IPS-15b (cell line): ENCODE measurements around the gene DEGS2.
"Not testable (repeated sequence)": the region's sequence is repeated elsewhere in the genome, so short reads cannot be mapped to it uniquely, and the experiment has no call there.

Source experiments
- H3K27me3 ChIP-seq: one replicate; pipeline ENCODE4 v1.6.1; 2013; ENCODE audit warnings: low read length; ENCODE audit not compliant: control insufficient read depth, insufficient read depth
- H3K36me3 ChIP-seq: one replicate; pipeline ENCODE4 v1.6.1; 2013; ENCODE audit warnings: low read length; ENCODE audit not compliant: control insufficient read depth, insufficient read depth
- H3K4me1 ChIP-seq: one replicate; pipeline ENCODE4 v1.6.1; 2013; ENCODE audit warnings: mild to moderate bottlenecking, low read length; ENCODE audit not compliant: control insufficient read depth, insufficient read depth
- H3K4me3 ChIP-seq: one replicate; pipeline ENCODE4 v1.5.1; 2013; ENCODE audit warnings: low read depth, low read length
- H3K9ac ChIP-seq: one replicate; pipeline ENCODE4 v1.6.1; 2013; ENCODE audit warnings: low read depth, mild to moderate bottlenecking, low read length
- H3K9me3 ChIP-seq: one replicate; pipeline ENCODE4 v1.6.1; 2013; ENCODE audit warnings: mild to moderate bottlenecking, low read length; ENCODE audit not compliant: control insufficient read depth, insufficient read depth

The DEGS2 gene

DNA sequence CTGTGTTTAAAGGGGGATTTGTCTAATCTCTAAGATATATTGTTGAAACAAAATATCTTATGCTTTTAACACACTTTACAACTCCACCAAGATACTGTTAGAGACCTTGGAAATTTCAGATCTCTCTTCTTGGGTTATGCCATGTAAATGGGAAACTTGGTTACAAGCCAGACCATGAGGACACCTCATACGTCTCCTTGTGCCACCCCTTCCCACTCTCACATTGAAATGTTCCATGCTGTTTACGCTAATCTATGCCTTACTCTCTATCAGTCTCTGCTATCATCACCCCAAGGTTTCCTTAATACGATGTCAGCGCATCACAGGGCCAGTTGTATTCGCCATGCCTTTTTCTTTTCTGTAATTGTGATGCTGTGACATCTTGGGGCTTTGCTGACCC lies 13.4 kb upstream of the DEGS2 start:
- H3K4me3 ChIP-seq, result no peak overlapping the region
- H3K4me1 ChIP-seq, result no peaks in the 10 kb centered on the region
- no peaks in the 10 kb centered on the region for H3K27me3 ChIP-seq
- no peaks in the 10 kb centered on the region for H3K9me3 ChIP-seq
- no peak overlapping the region for H3K9ac ChIP-seq
- H3K36me3 ChIP-seq, result no peaks in the 10 kb centered on the region

DNA sequence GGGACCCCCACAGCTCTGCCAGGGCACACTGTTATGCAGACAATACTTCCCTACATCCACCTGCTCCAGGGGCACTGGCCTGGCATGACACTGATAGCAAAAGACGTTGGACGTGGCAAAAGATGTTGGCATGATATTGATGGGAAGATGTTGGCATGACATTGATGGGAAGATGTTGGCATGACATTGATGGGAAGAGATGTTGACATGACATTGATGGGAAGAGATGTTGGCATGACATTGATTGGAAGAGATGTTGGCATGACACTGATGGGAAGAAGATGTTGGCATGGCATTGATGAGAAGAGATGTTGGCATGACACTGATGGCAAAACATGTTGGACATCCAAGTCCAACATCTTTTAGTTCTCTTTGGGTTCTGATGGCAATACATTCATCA lies 11.4 kb upstream of the DEGS2 start:
- H3K27me3 ChIP-seq, result peaks cover 6% of the 10 kb centered on the region
- no peaks in the 10 kb centered on the region for H3K36me3 ChIP-seq
- no peaks in the 10 kb centered on the region for H3K9me3 ChIP-seq
- H3K4me3 ChIP-seq, result no peak overlapping the region
- H3K4me1 ChIP-seq, result no peaks in the 10 kb centered on the region
- H3K9ac ChIP-seq, result no peak overlapping the region

DNA sequence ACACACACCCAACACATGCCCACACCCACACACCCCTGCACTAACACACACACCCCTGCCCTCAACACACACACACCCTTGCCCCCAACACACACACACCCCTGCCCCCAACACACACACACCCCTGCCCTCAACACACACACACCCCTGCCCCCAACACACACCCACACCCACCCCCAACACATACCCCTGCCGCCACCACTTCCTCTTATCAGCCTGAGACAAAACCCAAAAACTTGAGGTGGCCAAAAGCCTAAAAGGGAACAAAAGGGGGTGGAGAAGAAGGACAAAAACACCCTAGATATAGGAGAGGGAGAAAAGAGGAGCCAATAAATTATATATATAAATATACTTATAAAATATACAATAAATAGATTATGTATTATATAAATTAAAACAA lies 9.1 kb upstream of the DEGS2 start:
- Histone ChIP-seq H3K4me3 (no peak overlapping the region), H3K9ac (no peak overlapping the region), H3K36me3 (no peaks in the 10 kb centered on the region), H3K27me3 (peaks cover 20% of the 10 kb centered on the region), H3K9me3 (no peaks in the 10 kb centered on the region), H3K4me1 (no peaks in the 10 kb centered on the region)

DNA sequence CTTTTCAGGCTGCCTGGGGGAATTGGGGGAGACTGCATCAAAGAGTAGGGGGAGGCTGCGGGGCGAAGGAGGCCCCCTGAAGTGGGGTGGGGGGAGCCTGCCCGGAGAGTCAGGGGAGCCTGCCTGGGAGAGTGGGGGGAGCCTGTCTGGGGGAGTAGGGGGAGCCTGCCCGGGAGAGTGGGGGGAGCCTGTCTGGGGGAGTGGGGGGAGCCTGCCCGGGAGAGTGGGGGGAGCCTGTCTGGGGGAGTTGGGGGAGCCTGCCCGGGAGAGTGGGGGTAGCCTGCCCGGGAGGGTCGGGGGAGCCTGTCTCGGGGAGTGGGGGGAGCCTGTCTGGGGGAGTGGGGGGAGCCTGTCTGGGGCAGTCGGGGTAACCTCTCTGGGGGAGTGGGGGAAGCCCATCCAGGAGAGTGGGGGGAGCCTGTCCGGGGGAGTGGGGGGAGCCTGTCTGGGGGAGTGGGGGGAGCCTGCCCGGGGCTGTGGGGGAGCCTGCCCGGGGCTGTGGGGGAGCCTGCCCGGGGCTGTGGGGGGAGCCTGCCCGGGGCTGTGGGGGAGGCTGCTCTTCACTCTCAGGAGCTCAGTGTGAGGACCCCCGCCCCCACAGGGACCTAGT lies 6.5 kb upstream of the DEGS2 start:
- H3K27me3 ChIP-seq, result peaks cover 28% of the 10 kb centered on the region
- H3K4me3 ChIP-seq, result peak overlapping the region; percentile 53
- no peak overlapping the region for H3K9ac ChIP-seq
- H3K36me3 ChIP-seq, result no peaks in the 10 kb centered on the region
- H3K4me1 ChIP-seq, result no peaks in the 10 kb centered on the region
- H3K9me3 ChIP-seq, result no peaks in the 10 kb centered on the region

DNA sequence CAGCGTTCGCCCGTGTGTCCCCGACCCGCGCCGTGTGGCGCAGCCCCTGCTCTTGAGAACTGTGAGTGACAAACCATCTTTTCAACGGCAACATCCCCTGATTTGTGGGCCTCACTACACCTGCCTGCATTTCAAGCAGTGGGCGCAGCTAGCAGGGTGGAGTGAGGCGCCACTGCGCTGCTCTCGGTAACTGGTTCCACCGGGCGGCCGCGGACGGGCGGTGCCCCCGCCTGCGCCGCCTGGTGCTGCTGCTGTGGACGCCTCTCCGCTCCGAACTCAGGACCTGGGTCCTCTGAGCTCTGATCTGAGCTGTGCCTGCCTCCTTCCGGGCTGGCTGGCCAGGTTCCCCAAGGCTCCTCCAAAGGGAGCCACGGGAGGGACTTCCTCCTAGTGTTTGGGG lies 5.9 kb upstream of the DEGS2 start:
- H3K4me1 ChIP-seq, result no peaks in the 10 kb centered on the region
- H3K36me3 ChIP-seq, result no peaks in the 10 kb centered on the region
- no peak overlapping the region for H3K9ac ChIP-seq
- peaks cover 34% of the 10 kb centered on the region for H3K27me3 ChIP-seq
- H3K9me3 ChIP-seq, result no peaks in the 10 kb centered on the region
- H3K4me3 ChIP-seq, result peak overlapping the region; percentile 32

DNA sequence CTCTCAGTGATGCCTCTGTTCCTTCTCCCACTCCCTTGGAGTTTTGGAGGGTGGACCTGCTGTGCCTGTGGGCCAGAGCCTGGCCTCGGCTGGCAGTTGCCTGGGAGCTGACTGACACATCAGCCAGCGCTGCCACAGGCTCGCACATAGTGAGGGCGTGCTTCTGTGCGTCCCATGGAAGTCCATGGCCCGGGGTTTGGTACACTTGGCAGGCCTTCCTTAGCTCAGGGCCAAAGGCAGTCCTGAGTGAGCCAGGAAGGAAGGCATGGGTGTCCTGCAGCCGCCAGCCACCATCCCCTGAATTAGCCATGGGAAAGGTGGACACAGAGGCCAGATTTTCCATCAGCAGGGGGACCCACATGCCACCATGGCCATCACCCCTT lies 1.1 kb upstream of the DEGS2 start:
- Histone ChIP-seq H3K4me3 (peak overlapping the region; percentile 52), H3K27me3 (peaks cover 60% of the 10 kb centered on the region), H3K9ac (no peak overlapping the region), H3K36me3 (no peaks in the 10 kb centered on the region), H3K4me1 (no peaks in the 10 kb centered on the region), H3K9me3 (no peaks in the 10 kb centered on the region)

DNA sequence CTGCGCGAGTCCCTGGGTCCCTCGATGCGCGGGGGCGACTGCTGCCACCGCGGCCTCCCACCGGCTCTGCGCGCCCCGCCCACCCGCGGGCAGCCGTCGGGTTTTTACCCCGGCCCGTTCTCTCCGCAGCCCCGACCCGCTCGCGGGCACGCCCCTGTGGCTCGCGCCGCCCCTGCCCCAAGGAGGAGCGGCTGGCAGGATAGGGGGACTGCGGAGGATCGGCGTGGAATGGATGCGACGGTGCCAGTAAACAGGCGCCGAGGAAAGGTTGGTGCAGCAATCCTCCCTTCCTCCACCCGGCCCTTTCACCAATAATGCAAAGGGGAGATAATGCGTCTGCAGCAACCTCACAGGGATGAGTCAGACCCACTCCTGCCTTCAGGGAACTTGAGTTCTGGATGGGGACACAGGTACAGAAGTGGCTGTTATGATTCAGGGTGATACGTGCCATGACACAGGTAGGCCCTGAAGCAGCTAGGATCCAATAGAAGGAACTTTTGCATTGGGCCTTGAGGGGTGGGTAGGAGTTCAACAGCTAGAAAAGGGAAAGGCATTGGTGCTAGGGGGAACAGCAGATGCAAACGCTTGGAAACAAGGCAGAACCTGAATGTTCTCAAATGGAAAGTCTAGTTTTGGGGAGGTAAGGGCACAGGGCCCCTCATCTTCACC lies 554 bp upstream of the DEGS2 start:
- Histone ChIP-seq H3K9me3 (no peaks in the 10 kb centered on the region), H3K4me1 (no peaks in the 10 kb centered on the region), H3K27me3 (peaks cover 55% of the 10 kb centered on the region), H3K36me3 (no peaks in the 10 kb centered on the region), H3K4me3 (peak overlapping the region; percentile 52), H3K9ac (no peak overlapping the region)

DNA sequence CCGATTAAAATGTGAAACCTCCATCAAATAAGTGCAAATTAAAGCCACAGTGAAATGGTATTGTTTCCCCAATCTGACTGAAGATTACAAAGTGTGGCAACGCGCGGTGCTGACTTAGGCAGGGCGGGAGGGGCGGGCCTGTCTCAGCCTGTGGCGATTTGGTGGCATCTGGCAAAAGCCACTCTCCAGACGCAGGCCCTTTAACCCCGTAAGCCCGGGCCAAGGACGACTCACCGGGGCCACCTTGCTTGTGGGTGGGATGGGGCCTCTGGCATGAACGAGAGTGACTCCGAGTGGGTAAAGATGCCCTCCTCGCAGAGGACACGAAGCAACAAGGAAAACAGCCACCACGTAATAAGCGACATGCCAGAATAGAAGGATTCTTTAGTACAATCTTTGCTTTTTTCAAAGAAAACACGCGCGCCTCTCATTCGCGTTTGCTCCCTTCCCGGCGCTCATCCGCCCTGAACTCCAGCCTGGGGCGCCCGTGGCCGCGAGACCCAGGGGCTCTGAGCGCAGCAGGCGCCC lies 815 bp downstream of the DEGS2 start:
- H3K9me3 ChIP-seq, result no peaks in the 10 kb centered on the region
- peaks cover 48% of the 10 kb centered on the region for H3K27me3 ChIP-seq
- H3K9ac ChIP-seq, result no peak overlapping the region
- no peaks in the 10 kb centered on the region for H3K36me3 ChIP-seq
- no peaks in the 10 kb centered on the region for H3K4me1 ChIP-seq
- peak overlapping the region; percentile 60 for H3K4me3 ChIP-seq

DNA sequence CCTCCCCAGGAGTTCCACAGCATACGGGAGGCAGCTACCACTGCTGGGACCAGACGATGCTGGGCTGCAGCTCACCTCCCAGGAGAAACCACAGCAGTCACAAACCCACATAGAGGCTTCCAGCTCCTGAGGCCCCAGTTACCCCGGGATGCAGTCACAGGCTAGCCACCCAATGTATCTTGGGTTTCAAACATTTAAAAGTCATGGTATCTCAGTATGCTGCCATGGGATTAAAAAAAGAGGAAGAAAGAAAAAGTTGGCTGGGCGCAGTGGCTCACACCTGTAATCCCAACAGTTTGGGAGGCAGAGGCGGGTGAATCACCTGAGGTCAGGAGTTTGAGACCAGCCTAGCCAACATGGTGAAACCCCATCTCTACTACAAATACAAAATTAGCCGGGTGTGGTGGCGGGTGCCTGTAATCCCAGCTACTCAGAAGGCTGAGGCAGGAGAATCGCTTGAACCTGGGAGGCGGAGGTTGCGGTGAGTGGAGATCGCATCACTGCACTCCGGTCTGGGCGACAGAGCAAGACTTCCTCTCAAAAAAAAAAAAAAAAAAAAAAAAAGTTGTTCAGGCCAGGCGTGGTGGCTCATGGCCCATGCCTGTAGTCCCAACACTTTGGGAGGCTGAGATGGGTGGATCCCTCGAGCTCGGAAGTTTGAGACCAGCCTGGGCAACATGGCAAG lies 1.8 kb downstream of the DEGS2 start:
- H3K27me3 ChIP-seq, result peaks cover 46% of the 10 kb centered on the region
- not testable (repeated sequence) for H3K4me3 ChIP-seq, H3K4me1 ChIP-seq, H3K36me3 ChIP-seq, H3K9me3 ChIP-seq, H3K9ac ChIP-seq

DNA sequence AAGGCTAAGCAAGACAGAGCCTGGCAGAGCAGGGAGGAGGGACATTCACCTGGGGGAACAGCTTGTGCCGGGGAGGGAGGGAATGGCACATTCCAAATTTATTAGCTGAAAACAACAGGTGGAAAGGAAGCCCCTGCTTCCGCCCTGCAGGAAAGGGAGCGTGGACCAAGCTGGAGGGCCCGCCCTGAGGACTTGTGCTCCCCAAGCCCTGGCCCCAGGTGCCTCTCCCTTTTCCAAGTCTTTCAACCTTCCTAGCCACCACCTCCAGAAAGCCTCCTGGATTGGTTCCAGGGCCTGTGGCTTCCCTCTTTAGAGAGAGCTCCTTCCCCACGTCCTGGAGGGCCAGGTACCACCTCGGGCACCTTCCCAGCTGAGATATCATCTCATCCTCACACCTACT lies 2.7 kb downstream of the DEGS2 start:
- H3K4me3 ChIP-seq, result no peak overlapping the region
- no peak overlapping the region for H3K9ac ChIP-seq
- H3K4me1 ChIP-seq, result no peaks in the 10 kb centered on the region
- peaks cover 46% of the 10 kb centered on the region for H3K27me3 ChIP-seq
- no peaks in the 10 kb centered on the region for H3K9me3 ChIP-seq
- H3K36me3 ChIP-seq, result no peaks in the 10 kb centered on the region

DNA sequence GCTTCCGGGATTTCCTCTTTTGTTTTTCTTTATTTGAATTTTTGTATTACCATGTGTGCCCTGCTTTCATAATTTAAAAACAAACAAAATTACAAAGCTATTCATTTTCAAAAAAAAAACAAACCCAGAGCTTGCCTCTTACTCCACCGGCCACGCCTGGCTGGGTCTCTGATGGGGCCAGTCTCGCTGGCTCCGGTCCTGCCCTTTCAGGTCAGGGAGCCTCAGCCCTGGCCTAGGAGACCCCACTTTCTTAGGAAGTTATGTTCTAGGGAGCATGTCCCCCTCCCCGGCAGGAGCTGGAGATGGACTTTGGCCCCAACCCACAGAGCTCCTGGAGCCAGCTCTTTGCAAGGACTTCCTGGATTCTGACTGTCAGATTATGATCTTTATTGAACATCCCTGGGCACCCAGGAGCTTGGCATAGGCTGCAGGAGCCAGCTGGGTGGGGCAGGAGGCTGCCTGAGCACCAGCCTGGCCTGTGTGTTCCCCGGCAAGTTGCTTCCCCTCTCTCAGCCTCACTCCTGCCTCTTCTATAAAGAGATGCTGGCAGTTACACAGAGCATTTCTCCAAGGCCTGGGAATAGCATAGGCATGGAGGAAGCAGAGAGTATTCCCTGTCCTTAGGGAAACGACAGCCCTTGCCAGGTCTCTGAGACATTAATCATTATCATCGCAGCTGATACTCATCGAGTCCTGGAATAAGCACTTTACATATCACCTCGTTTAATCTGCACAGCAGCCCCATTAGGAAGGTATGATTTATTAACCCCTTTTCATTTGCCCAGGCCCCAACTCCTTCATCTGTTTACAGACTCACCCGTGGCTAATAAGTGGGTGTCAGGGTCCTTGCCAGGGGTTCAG lies 3.5 kb downstream of the DEGS2 start:
- Histone ChIP-seq H3K36me3 (no peaks in the 10 kb centered on the region), H3K4me1 (no peaks in the 10 kb centered on the region), H3K4me3 (no peak overlapping the region), H3K9ac (no peak overlapping the region), H3K9me3 (no peaks in the 10 kb centered on the region), H3K27me3 (peaks cover 39% of the 10 kb centered on the region)
